GM12878 (cell line): ENCODE measurements around the gene GABBR2. TPM values are rescaled to one million over a fixed set of nuclear protein-coding genes. Genes with fewer than 3 reads are reported as not detected.

Experiments used
- ATAC-seq: fragments of 200-7000 bp; cut with Tn5 transposase; 3 replicates; pipeline ENCODE4 v1.9.1; 2020; ENCODE audit warnings: mild to moderate bottlenecking, moderate library complexity
- BruUV-seq: library from RNA; stranded (reverse); fragments of 400-500 nt; replicated peaks from 2 replicates; lab custom pipeline; 2021; lab: Mats Ljungman, UMichigan
- CTCF ChIA-PET: fragments of 300-600 bp; sonication (Branson Sonifier 250); formaldehyde crosslinking; extraction: SDS; loops from one replicate; lab custom pipeline; 2021; ENCODE audit warnings: inconsistent platforms; lab: Yijun Ruan, JAX
- POLR2A ChIA-PET: fragments of 350-600 bp; formaldehyde crosslinking; extraction: SDS; loops from one replicate; lab custom pipeline; 2021; ENCODE audit warnings: inconsistent platforms; lab: Charles Lee
- RAD21 ChIA-PET: fragments of 300-600 bp; sonication (Branson Sonifier 250); formaldehyde crosslinking; loops from one replicate; lab custom pipeline; 2023; ENCODE audit warnings: antibody characterized with exemption; ENCODE audit not compliant: unreplicated experiment; lab: Charles Lee
- SMC1A ChIA-PET: fragments of 300-600 bp; sonication (Branson Sonifier 250); formaldehyde crosslinking; loops from one replicate; lab custom pipeline; 2023; ENCODE audit not compliant: unreplicated experiment, uncharacterized antibody; lab: Charles Lee
- DNase-seq: peaks from one replicate; pipeline ENCODE4 v3.0.0-alpha.2; 2011; ENCODE audit warnings: low read depth, low spot score
- FAIRE-seq: peaks from 3 replicates; lab custom pipeline; 2011; peaks lifted over from hg19 to GRCh38; lab: Jason Lieb, UNC
- H2AFZ ChIP-seq: 2 replicates; pipeline ENCODE4 v1.6.0; 2011; ENCODE audit warnings: low read depth, low read length, control low read depth; ENCODE audit not compliant: control insufficient read depth
- H3K27ac ChIP-seq: 2 replicates; pipeline ENCODE4 v1.5.1; 2011; ENCODE audit warnings: control low read depth; ENCODE audit not compliant: control insufficient read depth, insufficient read depth
- H3K27me3 ChIP-seq, 2 experiments: replicated peaks in 1 of 2; 2 replicates each; pipeline versions ENCODE4 v1.6.0 to v1.6.1; 2011; ENCODE audit warnings: low read length in 1 of 2; ENCODE audit not compliant: control insufficient read depth in 2 of 2, insufficient read depth in 2 of 2
- H3K36me3 ChIP-seq, 2 experiments: 2 replicates each; pipeline ENCODE4 v1.5.1; 2011; ENCODE audit warnings: low read length in 1 of 2; ENCODE audit not compliant: control insufficient read depth in 2 of 2, insufficient read depth in 2 of 2
- H3K4me1 ChIP-seq: 2 replicates; pipeline ENCODE4 v1.6.1; 2011; ENCODE audit warnings: mild to moderate bottlenecking, low read length, moderate library complexity, mixed read lengths; ENCODE audit not compliant: control insufficient read depth, insufficient read depth
- H3K4me2 ChIP-seq: 2 replicates; pipeline ENCODE4 v1.6.0; 2011; ENCODE audit warnings: control low read depth; ENCODE audit not compliant: control insufficient read depth, insufficient read depth
- H3K4me3 ChIP-seq: fragments of 200-600 bp; sonication (generic); 2 replicates; pipeline ENCODE4 v1.5.1; 2016
- H3K79me2 ChIP-seq: 2 replicates; pipeline ENCODE4 v1.6.0; 2011; ENCODE audit warnings: low read length; ENCODE audit not compliant: control insufficient read depth, insufficient read depth
- H3K9ac ChIP-seq: 2 replicates; pipeline ENCODE4 v1.8.0; 2011; ENCODE audit warnings: low read length, control low read depth, mixed read lengths; ENCODE audit not compliant: control insufficient read depth, insufficient read depth
- H3K9me3 ChIP-seq: replicated peaks from 3 replicates; pipeline ENCODE4 v1.5.1; 2011; ENCODE audit warnings: mild to moderate bottlenecking, low read length; ENCODE audit not compliant: control insufficient read depth, insufficient read depth
- H4K20me1 ChIP-seq: 2 replicates; pipeline ENCODE4 v1.6.0; 2011; ENCODE audit not compliant: control insufficient read depth, insufficient read depth
- FOXM1 ChIP-seq: IDR thresholded peaks from 2 replicates; pipeline ENCODE4 v1.6.1; 2012; ENCODE audit warnings: low read depth, mild to moderate bottlenecking, inconsistent platforms, low read length, moderate library complexity
- GABPA ChIP-seq: IDR thresholded peaks from 2 replicates; pipeline ENCODE4 v1.6.1; 2014; ENCODE audit warnings: antibody characterized with exemption, low read depth, mild to moderate bottlenecking, inconsistent platforms
- HCFC1 ChIP-seq: fragments of 150-350 bp; IDR thresholded peaks from 2 replicates; pipeline ENCODE4 v1.6.1; 2014; ENCODE audit warnings: low read length
- JUND ChIP-seq: IDR thresholded peaks from 2 replicates; pipeline ENCODE4 v1.6.1; 2012; ENCODE audit warnings: low read depth, mild to moderate bottlenecking, low read length, improper control_type of control experiment, moderate library complexity
- MYC ChIP-seq: IDR thresholded peaks from 2 replicates; pipeline ENCODE4 v1.6.1; 2011; ENCODE audit warnings: mild to moderate bottlenecking, low read length, moderate library complexity, inconsistent platforms; ENCODE audit not compliant: insufficient read depth, insufficient replicate concordance, insufficient read length, severe bottlenecking
- NRF1 ChIP-seq: conservative IDR thresholded peaks from 2 replicates; pipeline ENCODE4 v1.6.1; 2011; ENCODE audit warnings: mild to moderate bottlenecking, low read depth, low read length, improper control_type of control experiment
- PBX3 ChIP-seq: IDR thresholded peaks from 2 replicates; pipeline ENCODE4 v1.6.1; 2011; ENCODE audit warnings: mild to moderate bottlenecking, low read depth, low read length, moderate library complexity; ENCODE audit not compliant: insufficient replicate concordance
- RB1 ChIP-seq: fragments of 450-650 bp; formaldehyde crosslinking; IDR thresholded peaks from 2 replicates; pipeline ENCODE4 v1.6.1; 2017; ENCODE audit warnings: mild to moderate bottlenecking, borderline replicate concordance
- SREBF2 ChIP-seq: IDR thresholded peaks from 2 replicates; pipeline ENCODE4 v1.6.1; 2012; ENCODE audit warnings: mild to moderate bottlenecking, low read length
- WGBS: methylation state at CpG from one replicate; pipeline ENCODE4 v1.1.6; 2016; ENCODE audit warnings: low lambda C conversion rate; ENCODE audit not compliant: insufficient replicate concordance, insufficient coverage; ENCODE audit errors: missing lambda C conversion rate; 5-methylcytosine and 5-hydroxymethylcytosine counted together
- in situ Hi-C: fragments of 300-500 bp; cut with MboI; formaldehyde crosslinking; loops from 9 replicates; pipeline ENCODE4 v1.14.3; 2018; ENCODE audit warnings: mixed read lengths
- intact Hi-C: fragments of 100-400 bp; cut with micrococcal nuclease; formaldehyde crosslinking; loops from one replicate; pipeline ENCODE4 v1.14.2; 2022; ENCODE audit not compliant: unreplicated experiment
- polyA plus RNA-seq, 11 experiments: library from polyadenylated mRNA; depleted of rRNA in 4 of 11; unstranded in 6 of 11; stranded (reverse) in 5 of 11; fragments of >200 nt; fragmentation: Nextera tagmentation in 4 of 11; fragmentation: Illumina TruSeq in 1 of 11; extraction: Ambion mirVana in 4 of 11; extraction: Trizol in 1 of 11; gene quantifications; 1 replicate in 1 of 11; 2 replicates in 10 of 11; pipeline versions ENCODE4 v1.2.1 to v1.2.3, GENCODE V29; 2011 to 2016; ENCODE audit warnings: inconsistent platforms in 2 of 11, missing spikeins in 2 of 11, low read depth in 1 of 11
- total RNA-seq, 4 experiments: library from RNA; depleted of rRNA in 3 of 4; stranded (reverse); fragments of >200 nt in 3 of 4; fragmentation: Illumina TruSeq in 1 of 4; extraction: Trizol in 1 of 4; gene quantifications; 2 replicates each; pipeline versions ENCODE4 v1.2.1 to v1.2.3, GENCODE V29; 2013 to 2021
- TF ChIP-seq, protein P1 (sequence below): IDR thresholded peaks from 2 replicates; pipeline ENCODE4 v1.6.1; 2012; ENCODE audit warnings: low read depth, low read length, improper control_type of control experiment

GABBR2 gene
- total and polyA plus RNA-seq, 10 of the 15 experiments (the other 5 are each of a cell fraction or from before 2014, with no cell fraction given), result 0.02 to 2.2 (median 0.06) TPM; not detected in 2

DNA sequence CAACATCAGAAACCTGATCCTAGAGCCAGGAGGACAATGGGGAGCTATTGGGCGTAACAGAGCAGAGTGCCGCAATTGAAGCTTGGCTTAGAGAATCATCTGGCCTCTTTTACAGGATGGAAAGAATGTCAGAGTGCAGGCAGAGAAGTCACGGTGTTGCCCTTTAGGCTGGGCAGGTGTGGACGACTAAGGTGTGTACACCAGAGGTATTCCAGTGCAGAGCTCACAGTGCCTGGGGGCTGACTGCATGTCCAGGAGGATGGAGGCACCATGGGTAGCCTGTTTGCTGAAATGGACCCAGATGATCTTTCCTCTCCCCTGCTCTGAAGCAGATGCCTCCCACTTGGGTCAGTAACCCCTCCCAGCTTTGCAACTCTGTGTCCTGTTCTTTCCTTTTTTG, 404.4 kb downstream of the GABBR2 start:
- Histone ChIP-seq H3K4me1 (no peaks in the 10 kb centered on the region), H3K36me3 (no peaks in the 10 kb centered on the region), H3K27me3 (no peaks in the 10 kb centered on the region), H3K4me3 (no peak overlapping the region), H2AFZ (no peak overlapping the region), H3K4me2 (no peak overlapping the region), H3K27ac (no peak overlapping the region), H4K20me1 (no peaks in the 10 kb centered on the region), H3K9me3 (no peaks in the 10 kb centered on the region), H3K9ac (no peak overlapping the region), H3K79me2 (no peaks in the 10 kb centered on the region)
- intact Hi-C loops (no loop called here), in situ Hi-C loops (no loop called here)
- RAD21 ChIA-PET, result no interaction called here
- CTCF ChIA-PET, result no interaction called here
- no TSS peak for BruUV-seq
- SMC1A ChIA-PET, result interaction anchor here (0.9 kb wide), 1 partner anchor 8 kb away, joined by 3 read pairs; no protein-coding TSS in a partner anchor
- POLR2A ChIA-PET, result no interaction called here
- 43% methylated on average over 4 of the region's 4 CpGs for WGBS
- FAIRE-seq (no peak), DNase-seq (no peak), ATAC-seq (no peak)
- no peak for TF ChIP-seq GABPA
- no peak for TF ChIP-seq HCFC1
- TF ChIP-seq, protein P1, sequence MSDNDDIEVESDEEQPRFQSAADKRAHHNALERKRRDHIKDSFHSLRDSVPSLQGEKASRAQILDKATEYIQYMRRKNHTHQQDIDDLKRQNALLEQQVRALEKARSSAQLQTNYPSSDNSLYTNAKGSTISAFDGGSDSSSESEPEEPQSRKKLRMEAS, result no peak
- no peak for TF ChIP-seq FOXM1
- no peak for TF ChIP-seq MYC
- no peak for TF ChIP-seq NRF1
- no peak for TF ChIP-seq PBX3
- no peak for TF ChIP-seq SREBF2
- no peak for TF ChIP-seq RB1
- no peak for TF ChIP-seq JUND
